Esophagus squamous epithelium (tissue), 5 donors: Measurements from ENCODE around the gene C1orf167. TPM values are rescaled to one million over a fixed set of nuclear protein-coding genes. Genes with fewer than 3 reads are reported as not detected.
"Not testable (repeated sequence)": the region's sequence is repeated elsewhere in the genome, so short reads cannot be mapped to it uniquely, and the experiment has no call there.

Experiments used
- DNase-seq: peaks from one replicate; lab custom pipeline; 2025; lab: John Stamatoyannopoulos, UW
- H3K27ac ChIP-seq, 4 donors: fragments of 200-600 bp; sonication (generic); one replicate each; pipeline ENCODE4 v1.5.1; 2016 to 2019; ENCODE audit warnings: mild to moderate bottlenecking in 1 of 4
- H3K27me3 ChIP-seq, 4 donors: fragments of 200-600 bp; sonication (generic); 1 replicate in 3 of 4; 2 replicates in 1 of 4; pipeline versions ENCODE4 v1.5.1 to v1.6.0; 2017 to 2021; ENCODE audit warnings: antibody characterized with exemption in 1 of 4
- H3K36me3 ChIP-seq, 3 donors: fragments of 200-600 bp; sonication (generic); one replicate each; pipeline ENCODE4 v1.5.1; 2016 to 2019
- H3K4me1 ChIP-seq, 3 donors: fragments of 200-600 bp; sonication (generic); one replicate each; pipeline ENCODE4 v1.5.1; 2017 to 2019
- H3K4me3 ChIP-seq, 4 donors: fragments of 200-600 bp; sonication (generic); 1 replicate in 3 of 4; 2 replicates in 1 of 4; pipeline ENCODE4 v1.5.1; 2016 to 2019; ENCODE audit warnings: mild to moderate bottlenecking in 2 of 4, moderate library complexity in 1 of 4
- H3K9me3 ChIP-seq, 3 donors: fragments of 200-600 bp; sonication (generic); one replicate each; pipeline ENCODE4 v1.5.1; 2016 to 2019
- POLR2A ChIP-seq, 4 donors: fragments of 450-650 bp; IDR thresholded peaks; one replicate each; pipeline ENCODE4 v1.6.1; 2017; ENCODE audit warnings: antibody characterized with exemption in 4 of 4, mild to moderate bottlenecking in 4 of 4, moderate library complexity in 3 of 4
- WGBS, 2 donors: methylation state at CpG; one replicate each; pipeline ENCODE4 v1.1.5; 2018; 5-methylcytosine and 5-hydroxymethylcytosine counted together
- intact Hi-C: fragments of 100-400 bp; cut with DNase I; formaldehyde crosslinking; loops from one replicate; pipeline ENCODE4 v1.15.0; 2022
- total RNA-seq, 4 donors: library from RNA; depleted of rRNA; stranded (reverse); fragments of >200 nt; gene quantifications; one replicate each; pipeline ENCODE4 v1.1.0, GENCODE V29; 2016
- TF ChIP-seq, protein P1 (sequence below), 6 experiments: fragments of 450-650 bp in 4 of 6; fragments of 200-600 bp in 2 of 6; sonication (generic) in 2 of 6; IDR thresholded peaks; one replicate each; pipeline ENCODE4 v1.5.1; 2016 to 2019; ENCODE audit warnings: antibody characterized with exemption in 6 of 6, mild to moderate bottlenecking in 4 of 6, moderate library complexity in 4 of 6
- donor health status: DM: yes; HTN: yes; CAD: no.

Gene C1orf167
- total RNA-seq, 4 donors from 2014 or later, result 0.31 to 2.6 (median 0.76) TPM; not detected in 1

DNA sequence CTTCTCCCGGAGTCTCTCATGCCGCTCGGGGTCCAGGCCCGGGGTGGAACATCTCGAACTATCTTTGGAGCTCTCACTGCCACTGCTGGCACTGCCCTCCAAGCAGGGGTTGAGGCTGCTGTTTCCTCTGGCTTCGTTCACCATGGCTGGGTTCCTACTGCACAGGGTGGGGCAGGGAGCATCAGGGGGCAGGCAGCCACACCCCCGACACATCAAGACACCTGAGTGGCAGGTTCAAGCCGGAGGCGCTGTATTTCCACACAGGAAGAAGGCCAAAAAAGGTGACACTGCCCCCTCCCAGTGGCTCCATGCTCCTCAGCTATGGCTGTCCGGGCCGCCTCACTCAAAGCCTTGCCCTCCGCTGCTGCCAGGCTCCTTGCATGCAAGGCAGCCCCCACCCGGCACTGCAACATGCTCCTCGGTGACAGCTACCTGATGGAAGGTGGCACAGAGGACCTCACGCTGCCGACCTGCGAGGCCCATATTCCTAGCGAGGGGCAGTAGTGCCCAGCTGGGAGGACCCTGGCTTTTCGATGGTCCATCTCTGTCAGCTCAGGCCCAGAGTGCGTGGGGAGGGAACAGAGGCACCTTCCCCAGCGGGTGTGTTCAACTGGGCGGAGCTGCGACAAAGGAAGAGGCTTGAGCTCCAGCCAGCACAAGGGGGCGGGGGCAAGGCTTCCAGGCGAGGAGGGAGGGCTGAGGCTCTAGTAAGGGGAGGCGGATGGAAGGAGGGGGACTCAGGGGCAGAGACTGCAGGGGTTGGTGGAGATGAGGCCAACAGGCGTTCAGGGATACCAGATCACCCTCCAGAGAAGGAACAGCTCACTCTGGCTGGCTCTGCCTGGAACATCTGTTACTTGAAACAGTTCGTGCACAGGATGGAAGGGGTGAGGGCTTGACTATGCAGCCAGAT lies 41.2 kb downstream of the C1orf167 start:
- DNase-seq, result peak; percentile 49
- H3K27me3 ChIP-seq, result no peaks in the 10 kb centered on the region
- H3K4me3 ChIP-seq, result peak overlapping the region; percentile 27 to 77 (median 56)
- peaks cover 9 to 42% (median 15%) of the 10 kb centered on the region in 3 donors for H3K36me3 ChIP-seq
- intact Hi-C loops, result no loop called here
- TF ChIP-seq, protein P1, sequence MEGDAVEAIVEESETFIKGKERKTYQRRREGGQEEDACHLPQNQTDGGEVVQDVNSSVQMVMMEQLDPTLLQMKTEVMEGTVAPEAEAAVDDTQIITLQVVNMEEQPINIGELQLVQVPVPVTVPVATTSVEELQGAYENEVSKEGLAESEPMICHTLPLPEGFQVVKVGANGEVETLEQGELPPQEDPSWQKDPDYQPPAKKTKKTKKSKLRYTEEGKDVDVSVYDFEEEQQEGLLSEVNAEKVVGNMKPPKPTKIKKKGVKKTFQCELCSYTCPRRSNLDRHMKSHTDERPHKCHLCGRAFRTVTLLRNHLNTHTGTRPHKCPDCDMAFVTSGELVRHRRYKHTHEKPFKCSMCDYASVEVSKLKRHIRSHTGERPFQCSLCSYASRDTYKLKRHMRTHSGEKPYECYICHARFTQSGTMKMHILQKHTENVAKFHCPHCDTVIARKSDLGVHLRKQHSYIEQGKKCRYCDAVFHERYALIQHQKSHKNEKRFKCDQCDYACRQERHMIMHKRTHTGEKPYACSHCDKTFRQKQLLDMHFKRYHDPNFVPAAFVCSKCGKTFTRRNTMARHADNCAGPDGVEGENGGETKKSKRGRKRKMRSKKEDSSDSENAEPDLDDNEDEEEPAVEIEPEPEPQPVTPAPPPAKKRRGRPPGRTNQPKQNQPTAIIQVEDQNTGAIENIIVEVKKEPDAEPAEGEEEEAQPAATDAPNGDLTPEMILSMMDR (IDR thresholded peaks at IDR 0.05), result peak in 1 of 6 experiments; percentile 3
- peak in 2 of 4 donors; percentile 36 to 67 for TF ChIP-seq POLR2A (IDR thresholded peaks at IDR 0.05)
- WGBS, 2 donors, result 18 to 29% methylated on average over 11 to 15 of the region's 28 CpGs
- H3K27ac ChIP-seq, result peak overlapping the region; percentile 95 to 100 (median 99)
- H3K4me1 ChIP-seq, result peaks cover 32 to 71% (median 42%) of the 10 kb centered on the region in 3 donors
- H3K9me3 ChIP-seq, result no peaks in the 10 kb centered on the region

DNA sequence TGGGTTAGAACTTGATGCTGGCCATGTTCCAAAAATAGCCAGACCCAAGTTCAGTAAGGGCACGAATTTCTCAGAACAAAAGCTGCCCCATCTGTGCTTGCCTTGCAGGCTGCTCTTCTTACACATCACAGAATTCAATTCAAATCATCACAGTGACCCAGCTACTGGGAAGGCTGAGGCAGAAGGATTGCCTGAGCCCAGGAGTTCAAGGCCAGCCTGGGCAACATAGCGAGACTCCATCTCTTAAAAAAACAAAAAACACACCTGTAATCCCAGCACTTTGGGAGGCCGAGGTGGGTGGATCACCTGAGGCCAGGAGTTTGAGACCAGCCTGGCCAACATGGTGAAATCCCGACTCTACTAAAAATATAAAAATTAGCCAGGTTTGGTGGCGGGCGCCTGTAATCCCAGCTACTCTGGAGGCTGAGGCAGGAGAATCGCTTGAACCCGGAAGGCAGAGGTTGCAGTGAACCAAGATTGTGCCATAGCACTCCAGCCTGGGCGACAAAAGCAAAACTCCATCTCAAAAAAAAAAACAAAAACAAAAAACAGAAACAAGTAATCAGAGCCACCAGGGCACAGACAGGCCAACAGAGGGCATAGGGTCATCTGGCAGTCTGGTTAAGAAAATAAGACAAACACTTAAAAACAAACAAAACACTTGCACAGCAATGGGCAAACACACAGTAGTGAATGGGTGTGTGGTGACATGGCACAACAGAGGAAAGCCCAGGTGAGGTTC lies 42.1 kb downstream of the C1orf167 start:
- H3K4me1 ChIP-seq, result peaks cover 32 to 79% (median 42%) of the 10 kb centered on the region in 3 donors
- peaks cover 9 to 39% (median 15%) of the 10 kb centered on the region in 3 donors for H3K36me3 ChIP-seq
- DNase-seq, H3K27me3 ChIP-seq, H3K9me3 ChIP-seq, intact Hi-C loops: not testable (repeated sequence)
- H3K27ac ChIP-seq, result peak overlapping the region; percentile 95 to 100 (median 99)
- peak overlapping the region in 3 of 4 donors; percentile 65 to 99 (median 82) for H3K4me3 ChIP-seq
- 60 to 67% methylated on average over 8 of the region's 9 CpGs for WGBS, 2 donors

DNA sequence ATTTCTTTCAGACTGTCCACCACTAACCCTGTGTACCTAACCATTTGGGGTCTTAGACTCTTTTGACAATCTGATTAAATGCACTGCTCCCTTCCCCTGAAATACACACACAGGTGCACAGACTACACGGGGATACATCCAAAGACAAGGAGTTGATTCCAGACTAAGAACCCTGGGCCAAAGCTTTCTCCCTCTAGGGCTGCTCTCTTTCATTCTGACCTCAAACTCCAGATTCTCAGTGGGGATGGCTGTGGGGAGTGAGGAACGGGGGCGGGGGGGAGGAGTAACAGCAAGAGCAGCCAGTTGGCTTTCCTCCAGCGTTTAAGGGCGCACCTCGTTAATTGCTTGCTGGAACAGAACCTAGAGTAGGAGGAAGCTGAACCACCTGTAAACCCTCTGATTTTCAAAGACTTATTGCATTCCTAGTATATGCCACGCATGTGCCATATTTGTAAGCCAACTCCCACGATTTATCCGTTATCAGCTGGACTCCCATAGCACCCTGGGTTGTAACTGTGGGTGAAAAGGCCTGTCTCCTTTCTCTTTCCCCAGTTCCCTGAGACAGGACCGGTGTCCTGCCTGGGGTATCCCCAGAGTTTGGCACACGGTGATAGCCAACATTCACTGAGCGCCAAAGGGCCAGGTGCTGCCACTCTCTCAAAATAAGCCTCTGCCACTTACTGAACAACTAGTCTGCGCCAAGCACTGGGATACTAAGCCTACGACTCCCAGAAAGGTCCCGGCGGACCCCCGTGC lies 42.9 kb downstream of the C1orf167 start:
- TF ChIP-seq, protein P1 (IDR thresholded peaks at IDR 0.05), result no peak
- TF ChIP-seq POLR2A (IDR thresholded peaks at IDR 0.05), result no peak
- intact Hi-C loops, result no loop called here
- Histone ChIP-seq H3K36me3 (peaks cover 7 to 39% (median 14%) of the 10 kb centered on the region in 3 donors), H3K27ac (peak overlapping the region; percentile 95 to 100 (median 99)), H3K9me3 (no peaks in the 10 kb centered on the region), H3K27me3 (no peaks in the 10 kb centered on the region), H3K4me1 (peaks cover 32 to 84% (median 42%) of the 10 kb centered on the region in 3 donors), H3K4me3 (peak overlapping the region; percentile 65 to 99 (median 90))
- WGBS, 2 donors, result 3% methylated on average over 11 to 12 of the region's 17 CpGs
- DNase-seq, result no peak

DNA sequence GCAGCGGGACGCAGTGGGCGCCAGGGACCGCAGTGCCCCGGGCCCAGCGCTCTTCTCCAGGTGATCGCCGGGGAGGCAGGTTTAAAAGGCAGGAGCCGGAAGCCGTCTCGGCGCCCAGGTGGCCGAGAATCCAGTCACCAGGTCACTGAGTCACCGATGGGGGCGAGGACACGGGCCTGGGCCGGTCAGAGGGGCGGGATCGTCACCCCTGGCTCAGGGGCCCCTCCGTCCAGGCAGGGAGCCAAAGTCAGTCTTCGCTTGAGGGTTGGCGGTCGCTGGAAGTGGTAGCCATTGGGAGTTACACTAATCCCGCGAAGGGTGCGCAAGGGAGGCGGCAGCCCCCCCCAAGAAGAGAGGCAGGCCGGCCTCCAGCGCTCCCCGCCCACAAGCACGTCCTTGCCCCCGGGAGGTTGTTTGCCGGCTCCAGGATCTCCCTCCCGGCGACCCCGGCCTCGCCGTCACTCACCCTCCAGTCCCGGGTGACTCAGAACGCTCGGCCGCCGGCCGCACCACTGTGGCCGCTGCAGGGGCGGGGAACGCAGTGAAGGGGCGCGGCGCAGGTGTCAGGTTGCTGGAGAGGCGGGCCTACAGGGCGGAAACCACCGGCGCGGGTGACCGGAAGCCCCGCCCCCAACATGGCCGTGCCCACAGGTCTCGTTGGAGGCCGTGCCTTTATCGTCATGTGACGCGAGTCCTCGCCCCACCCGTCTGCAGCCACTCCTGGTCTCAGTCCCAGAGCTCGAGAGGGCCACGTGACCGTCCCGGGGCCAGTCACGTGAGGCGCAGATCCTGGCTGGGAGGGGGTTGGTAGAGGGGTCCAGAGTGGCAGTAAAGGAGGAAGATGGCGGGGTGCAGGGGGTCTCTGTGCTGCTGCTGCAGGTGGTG lies 43.7 kb downstream of the C1orf167 start, which contains the start of the genes CLCN6 and MTHFR:
Gene CLCN6, plus strand, starts transcription at position 770 of the 885 bp plus-strand sequence. Its CDS starts 72 bp downstream, at position 842.
Gene MTHFR, minus strand, starts transcription at position 543 of the 885 bp plus-strand sequence. CDS start 2,848 bp downstream, outside the sequence.
- Histone ChIP-seq H3K27me3 (no peaks in the 10 kb centered on the region), H3K4me3 (peak within 1 kb of the TSS; percentile 65 to 99 (median 90)), H3K9me3 (no peaks in the 10 kb centered on the region), H3K27ac (peak within 1 kb of the TSS; percentile 95 to 100 (median 99)), H3K36me3 (peaks cover 0 to 39% (median 8%) of the 10 kb centered on the region in 3 donors), H3K4me1 (peaks cover 32 to 79% (median 42%) of the 10 kb centered on the region in 3 donors)
- peak; percentile 96 for DNase-seq
- 0% methylated on average over 10 of the region's 72 CpGs; no CpG with 5 or more reads in 1 of the 2 donors for WGBS, 2 donors
- peak in 2 of 4 donors; percentile 93 to 98 for TF ChIP-seq POLR2A (IDR thresholded peaks at IDR 0.05)
- TF ChIP-seq, protein P1 (IDR thresholded peaks at IDR 0.05), result no peak
- intact Hi-C loops, result no loop called here
